ENCODE measurements around the gene GOLGA3. TPM values are rescaled to one million over a fixed set of nuclear protein-coding genes. Genes with fewer than 3 reads are reported as not detected.
"Not testable (repeated sequence)": the region's sequence is repeated elsewhere in the genome, so short reads cannot be mapped to it uniquely, and the experiment has no call there.

GOLGA3 gene
- total and polyA plus RNA-seq, 2 donors from 2014 or later = 7.7 to 53.0 TPM

DNA sequence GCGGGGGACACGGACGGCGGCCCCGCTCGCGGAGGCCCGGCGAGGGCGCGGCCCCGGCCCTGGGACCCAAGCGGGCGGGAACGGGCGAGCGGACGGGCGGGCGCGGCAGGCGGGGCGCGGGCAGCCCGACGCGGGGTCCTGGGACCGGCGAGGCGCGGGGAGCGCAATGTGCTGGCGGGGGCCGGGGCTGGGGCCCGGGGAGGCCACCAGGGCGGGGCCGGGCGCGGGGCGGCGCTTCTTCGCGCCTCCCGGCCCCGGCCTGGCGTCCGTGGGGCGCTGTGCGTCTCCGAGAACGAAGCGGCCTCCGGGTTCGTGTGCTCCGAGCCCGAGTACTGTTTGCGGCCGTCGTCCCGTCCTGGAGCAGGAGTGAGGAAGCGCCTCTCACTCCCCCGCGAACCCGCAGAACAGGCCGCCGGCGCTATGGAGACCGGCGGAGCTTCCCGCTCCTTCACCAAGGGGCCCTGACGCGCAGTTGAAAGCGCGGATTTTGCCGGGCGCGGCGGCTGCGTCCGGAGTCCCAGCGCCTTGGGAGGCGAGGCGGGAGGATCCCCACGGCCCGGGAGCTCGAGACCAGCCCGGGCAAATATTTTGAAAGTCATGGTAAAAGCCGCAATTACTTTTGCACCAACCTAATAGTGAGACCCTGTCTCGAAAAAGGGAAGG, 66.6 kb downstream of the GOLGA3 start:
- Histone ChIP-seq H3K9ac (ENCODE audit: low read length in 3 of 3) (peak overlapping the region; percentile 8 to 75 (median 36)), H3K9me3 (ENCODE audit: control insufficient read depth in 2 of 3, insufficient read depth in 1 of 3, low read length in 3 of 3) (no peaks in the 10 kb centered on the region), H3K4me1 (ENCODE audit: control insufficient read depth in 2 of 3, insufficient read depth in 2 of 3, low read depth in 1 of 3, low read length in 3 of 3) (peaks cover 0 to 15% (median 3%) of the 10 kb centered on the region in 3 donors), H3K36me3 (ENCODE audit: control insufficient read depth in 2 of 3, insufficient read depth in 3 of 3, low read length in 3 of 3) (no peaks in the 10 kb centered on the region), H3K27me3 (ENCODE audit: control insufficient read depth, insufficient read depth, low read length) (no peaks in the 10 kb centered on the region), H3K4me3 (ENCODE audit: low read length in 3 of 3) (peak overlapping the region; percentile 49 to 77 (median 65)), H3K27ac (ENCODE audit: low read depth in 2 of 2, low read length in 2 of 2) (peak overlapping the region; percentile 88 to 91)
- FAIRE-seq (no peak), DNase-seq (peak; percentile 87 to 96 (median 94))
- TF ChIP-seq, protein P1, sequence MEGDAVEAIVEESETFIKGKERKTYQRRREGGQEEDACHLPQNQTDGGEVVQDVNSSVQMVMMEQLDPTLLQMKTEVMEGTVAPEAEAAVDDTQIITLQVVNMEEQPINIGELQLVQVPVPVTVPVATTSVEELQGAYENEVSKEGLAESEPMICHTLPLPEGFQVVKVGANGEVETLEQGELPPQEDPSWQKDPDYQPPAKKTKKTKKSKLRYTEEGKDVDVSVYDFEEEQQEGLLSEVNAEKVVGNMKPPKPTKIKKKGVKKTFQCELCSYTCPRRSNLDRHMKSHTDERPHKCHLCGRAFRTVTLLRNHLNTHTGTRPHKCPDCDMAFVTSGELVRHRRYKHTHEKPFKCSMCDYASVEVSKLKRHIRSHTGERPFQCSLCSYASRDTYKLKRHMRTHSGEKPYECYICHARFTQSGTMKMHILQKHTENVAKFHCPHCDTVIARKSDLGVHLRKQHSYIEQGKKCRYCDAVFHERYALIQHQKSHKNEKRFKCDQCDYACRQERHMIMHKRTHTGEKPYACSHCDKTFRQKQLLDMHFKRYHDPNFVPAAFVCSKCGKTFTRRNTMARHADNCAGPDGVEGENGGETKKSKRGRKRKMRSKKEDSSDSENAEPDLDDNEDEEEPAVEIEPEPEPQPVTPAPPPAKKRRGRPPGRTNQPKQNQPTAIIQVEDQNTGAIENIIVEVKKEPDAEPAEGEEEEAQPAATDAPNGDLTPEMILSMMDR (IDR thresholded peaks at IDR 0.05; ENCODE audit: borderline replicate concordance, extremely low read depth, insufficient read depth) = peak; percentile 4
- intact Hi-C loops (cut with DNase I) = no loop called here

DNA sequence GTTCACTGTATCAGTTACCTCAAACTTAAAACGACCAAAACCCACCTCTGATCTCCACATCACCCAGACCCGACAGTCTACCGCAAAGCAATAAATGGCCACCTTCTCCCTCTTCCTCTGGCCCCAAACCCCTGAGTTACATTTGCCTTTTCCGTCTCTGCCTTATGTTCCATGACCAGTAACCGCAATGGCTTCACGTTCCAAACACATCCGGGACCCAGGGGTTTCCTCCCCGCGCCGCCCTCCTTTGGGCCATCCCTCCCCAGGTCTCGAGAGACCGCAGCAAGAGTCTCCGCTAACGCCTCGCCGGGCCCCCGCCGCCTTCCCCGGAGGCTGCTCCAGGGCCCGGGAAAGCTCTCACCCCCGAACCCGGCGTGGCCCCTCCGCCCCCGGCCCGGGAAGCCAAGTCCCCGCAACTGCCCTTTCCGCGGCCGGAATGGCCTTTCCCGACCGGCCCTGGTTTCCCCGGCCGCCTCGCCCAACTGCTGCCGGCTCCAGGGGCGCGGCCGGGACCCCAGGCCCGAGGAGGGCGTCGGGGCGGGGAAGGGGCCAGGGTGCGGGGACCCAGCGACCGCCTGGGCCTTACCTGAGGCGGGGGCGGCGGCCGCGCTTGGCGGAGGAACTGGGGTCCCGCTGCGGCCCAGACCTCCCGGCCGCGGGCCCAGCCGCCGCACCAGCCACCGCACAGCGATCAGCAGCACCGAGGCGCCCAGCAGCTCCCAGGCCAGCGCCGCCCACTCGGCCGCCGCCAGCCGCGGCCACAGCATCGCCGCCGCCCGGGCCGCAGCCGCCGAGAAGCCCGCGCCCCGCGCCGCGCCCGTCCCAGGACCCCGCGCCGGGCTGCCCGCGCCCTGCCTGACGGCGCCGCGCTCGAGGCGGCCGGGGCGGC, 67.4 kb downstream of the GOLGA3 start, which contains the start of gene ANKLE2:
ANKLE2 (minus strand) TSS at position 801 of the 889 bp plus-strand sequence; CDS start at position 767, 34 bp downstream.
- Histone ChIP-seq H3K27me3 (ENCODE audit: control insufficient read depth, insufficient read depth, low read length) (no peaks in the 10 kb centered on the region), H3K4me3 (ENCODE audit: low read length in 3 of 3) (peak within 1 kb of the TSS; percentile 87 to 95 (median 93)), H3K27ac (ENCODE audit: low read depth in 2 of 2, low read length in 2 of 2) (peak within 1 kb of the TSS; percentile 88 to 91), H3K36me3 (ENCODE audit: control insufficient read depth in 2 of 3, insufficient read depth in 3 of 3, low read length in 3 of 3) (no peaks in the 10 kb centered on the region), H3K9me3 (ENCODE audit: control insufficient read depth in 2 of 3, insufficient read depth in 1 of 3, low read length in 3 of 3) (no peaks in the 10 kb centered on the region), H3K9ac (ENCODE audit: low read length in 3 of 3) (peak within 1 kb of the TSS; percentile 75 to 88 (median 82)), H3K4me1 (ENCODE audit: control insufficient read depth in 2 of 3, insufficient read depth in 2 of 3, low read depth in 1 of 3, low read length in 3 of 3) (peaks cover 0 to 10% (median 3%) of the 10 kb centered on the region in 3 donors)
- TF ChIP-seq, protein P1 (IDR thresholded peaks at IDR 0.05; ENCODE audit: borderline replicate concordance, extremely low read depth, insufficient read depth) = no peak
- peak; percentile 33 to 86 (median 62) for DNase-seq
- intact Hi-C loops (cut with DNase I) = no loop called here
- FAIRE-seq = no peak

DNA sequence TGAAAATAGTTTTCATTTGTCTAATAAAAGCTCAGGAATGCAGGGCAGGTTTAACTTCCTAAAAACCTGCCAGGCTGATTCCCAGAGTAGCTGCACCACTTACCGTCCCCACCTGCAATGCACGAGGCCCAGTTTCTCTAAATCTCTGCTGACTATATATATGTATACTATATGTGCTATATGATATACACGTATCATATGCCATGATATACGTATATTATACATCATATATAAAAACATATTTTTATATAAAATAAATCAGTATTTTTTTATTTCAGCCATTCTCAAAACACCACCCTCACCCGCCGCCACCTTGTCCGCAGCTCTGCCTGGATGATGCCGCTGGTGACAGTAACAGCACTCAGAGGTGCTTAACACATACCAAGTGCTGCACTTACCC, 69.3 kb downstream of the GOLGA3 start:
- Histone ChIP-seq H3K36me3 (ENCODE audit: control insufficient read depth in 2 of 3, insufficient read depth in 3 of 3, low read length in 3 of 3) (peaks cover 0 to 5% (median 5%) of the 10 kb centered on the region in 3 donors), H3K27me3 (ENCODE audit: control insufficient read depth, insufficient read depth, low read length) (no peaks in the 10 kb centered on the region), H3K9ac (ENCODE audit: low read length in 3 of 3) (no peak overlapping the region), H3K27ac (ENCODE audit: low read depth in 2 of 2, low read length in 2 of 2) (no peak overlapping the region), H3K9me3 (ENCODE audit: control insufficient read depth in 2 of 3, insufficient read depth in 1 of 3, low read length in 3 of 3) (no peaks in the 10 kb centered on the region), H3K4me3 (ENCODE audit: low read length in 3 of 3) (no peak overlapping the region), H3K4me1 (ENCODE audit: control insufficient read depth in 2 of 3, insufficient read depth in 2 of 3, low read depth in 1 of 3, low read length in 3 of 3) (peaks cover 0 to 10% (median 3%) of the 10 kb centered on the region in 3 donors)
- peak in 1 of 5 donors; percentile 21 for DNase-seq
- TF ChIP-seq, protein P1 (IDR thresholded peaks at IDR 0.05; ENCODE audit: borderline replicate concordance, extremely low read depth, insufficient read depth) = no peak
- FAIRE-seq = no peak
- intact Hi-C loops (cut with DNase I) = no loop called here

DNA sequence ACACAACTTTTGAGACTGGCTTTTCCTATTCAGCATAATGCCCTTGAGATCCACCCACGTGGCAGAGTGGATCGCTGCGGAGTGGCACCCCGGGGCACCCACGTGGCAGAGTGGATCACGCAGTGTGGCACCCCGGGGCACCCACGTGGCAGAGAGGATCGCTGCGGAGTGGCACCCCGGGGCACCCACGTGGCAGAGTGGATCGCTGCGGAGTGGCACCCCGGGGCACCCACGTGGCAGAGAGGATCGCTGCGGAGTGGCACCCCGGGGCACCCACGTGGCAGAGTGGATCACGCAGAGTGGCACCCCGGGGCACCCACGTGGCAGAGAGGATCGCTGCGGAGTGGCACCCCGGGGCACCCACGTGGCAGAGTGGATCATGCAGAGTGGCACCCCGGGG, 69.8 kb downstream of the GOLGA3 start:
- H3K27me3 ChIP-seq (ENCODE audit: control insufficient read depth, insufficient read depth, low read length); H3K36me3 ChIP-seq (ENCODE audit: control insufficient read depth in 2 of 3, insufficient read depth in 3 of 3, low read length in 3 of 3); H3K9ac ChIP-seq (ENCODE audit: low read length in 3 of 3); H3K4me3 ChIP-seq (ENCODE audit: low read length in 3 of 3); H3K9me3 ChIP-seq (ENCODE audit: control insufficient read depth in 2 of 3, insufficient read depth in 1 of 3, low read length in 3 of 3); H3K27ac ChIP-seq (ENCODE audit: low read depth in 2 of 2, low read length in 2 of 2); intact Hi-C loops (cut with DNase I); FAIRE-seq: not testable (repeated sequence)
- DNase-seq = peak in 1 of 5 donors; percentile 42
- peaks cover 0 to 10% (median 3%) of the 10 kb centered on the region in 3 donors for H3K4me1 ChIP-seq (ENCODE audit: control insufficient read depth in 2 of 3, insufficient read depth in 2 of 3, low read depth in 1 of 3, low read length in 3 of 3)
